Gastrocnemius medialis (tissue), 4 donors: ENCODE results near the gene HSD11B2.

ENCODE experiments used
- CTCF ChIP-seq, 5 experiments: fragments of 450-650 bp in 3 of 5; fragments of 200-600 bp in 2 of 5; sonication (generic) in 2 of 5; IDR thresholded peaks in 4 of 5; conservative IDR thresholded peaks in 1 of 5; 1 replicate in 4 of 5; 2 replicates in 1 of 5; pipeline ENCODE4 v1.5.1; 2016 to 2019; ENCODE audit warnings: antibody characterized with exemption in 5 of 5, mild to moderate bottlenecking in 3 of 5, moderate library complexity in 3 of 5
- POLR2A ChIP-seq, 2 donors: fragments of 450-650 bp; IDR thresholded peaks; one replicate each; pipeline ENCODE4 v1.6.1; 2017; ENCODE audit warnings: antibody characterized with exemption in 2 of 2, mild to moderate bottlenecking in 2 of 2, moderate library complexity in 2 of 2

- TF ChIP-seq CTCF (IDR thresholded peaks at IDR 0.05 in 4 of 5, conservative IDR thresholded peaks at IDR 0.05 in 1 of 5) (no peak), POLR2A (IDR thresholded peaks at IDR 0.05) (no peak)
Observed at GRCh38 chr16:67443265-67443664, 12.3 kb downstream of the HSD11B2 start.
